ENCODE results near the gene HTRA2.

HTRA2 gene

GRCh38 chr2:74515981-74516633, 13.6 kb upstream of the HTRA2 start:
- peak; percentile 47 to 55 for DNase-seq (ENCODE audit: low read depth in 2 of 2)

GRCh38 chr2:74516650-74517049, 13.1 kb upstream of the HTRA2 start:
- no peak for DNase-seq (ENCODE audit: low read depth in 2 of 2)

- no peak for DNase-seq (ENCODE audit: low read depth in 2 of 2)
These were observed 7.2 kb upstream of the HTRA2 start for GRCh38 chr2:74522516-74522915.

GRCh38 chr2:74524005-74524404, 5.7 kb upstream of the HTRA2 start:
- DNase-seq (ENCODE audit: low read depth in 2 of 2) = no peak

- DNase-seq (ENCODE audit: low read depth in 2 of 2) = no peak
These were observed 4.6 kb upstream of the HTRA2 start for GRCh38 chr2:74524955-74525716.

GRCh38 chr2:74525717-74526648, 3.8 kb upstream of the HTRA2 start, which contains the start of gene DQX1:
Gene DQX1, minus strand, starts transcription at chr2:74526231. Its CDS starts 502 bp downstream, at chr2:74525729.
- DNase-seq (ENCODE audit: low read depth in 2 of 2) = no peak

- no peak for DNase-seq (ENCODE audit: low read depth in 2 of 2)
These were observed 3.0 kb upstream of the HTRA2 start for GRCh38 chr2:74526649-74527230.

- DNase-seq (ENCODE audit: low read depth in 2 of 2) = no peak
These were observed 2.0 kb upstream of the HTRA2 start for GRCh38 chr2:74527741-74528140.

- no peak for DNase-seq (ENCODE audit: low read depth in 2 of 2)
These were observed 955 bp upstream of the HTRA2 start for GRCh38 chr2:74528600-74529356.

GRCh38 chr2:74530239-74531187, 780 bp downstream of the HTRA2 start:
- peak in 1 of 2 donors; percentile 20 for DNase-seq (ENCODE audit: low read depth in 2 of 2)

GRCh38 chr2:74531666-74532065, 1.9 kb downstream of the HTRA2 start:
- no peak for DNase-seq (ENCODE audit: low read depth in 2 of 2)

GRCh38 chr2:74532222-74532621, 2.5 kb downstream of the HTRA2 start:
- DNase-seq (ENCODE audit: low read depth in 2 of 2) = no peak

GRCh38 chr2:74533464-74533863, 3.7 kb downstream of the HTRA2 start:
- DNase-seq (ENCODE audit: low read depth in 2 of 2) = no peak

GRCh38 chr2:74534411-74534810, 4.7 kb downstream of the HTRA2 start:
- DNase-seq (ENCODE audit: low read depth in 2 of 2) = no peak

GRCh38 chr2:74535440-74535965, 5.8 kb downstream of the HTRA2 start:
- no peak for DNase-seq (ENCODE audit: low read depth in 2 of 2)

- no peak for DNase-seq (ENCODE audit: low read depth in 2 of 2)
These were observed 6.6 kb downstream of the HTRA2 start for GRCh38 chr2:74536166-74536950.

GRCh38 chr2:74537140-74537539, 7.4 kb downstream of the HTRA2 start:
- DNase-seq (ENCODE audit: low read depth in 2 of 2) = no peak

- no peak for DNase-seq (ENCODE audit: low read depth in 2 of 2)
These were observed 9.2 kb downstream of the HTRA2 start for GRCh38 chr2:74538881-74539339.

- DNase-seq (ENCODE audit: low read depth in 2 of 2) = no peak
These were observed 10.6 kb downstream of the HTRA2 start for GRCh38 chr2:74540291-74540690.

Measured in activated CD8-positive, alpha-beta memory T cell treated with anti-CD3 and anti-CD28 coated beads for 4 hours (primary cell).